Kidney (tissue), 14 donors: Measurements from ENCODE around the gene PITPNM1. TPM values are rescaled to one million over a fixed set of nuclear protein-coding genes. Genes with fewer than 3 reads are reported as not detected.

Source experiments
- DNase-seq, 5 donors: peaks; one replicate each; pipeline ENCODE4 v3.0.0-alpha.2; 2013 to 2020
- FAIRE-seq: peaks from 2 replicates; lab custom pipeline; 2012; peaks lifted over from hg19 to GRCh38; lab: Jason Lieb, UNC
- H3K27ac ChIP-seq, 2 donors: one replicate each; pipeline ENCODE4 v1.7.0; 2013; ENCODE audit warnings: low read depth in 2 of 2, low read length in 2 of 2, inconsistent platforms in 1 of 2
- H3K27me3 ChIP-seq: one replicate; pipeline ENCODE4 v1.7.1; 2013; ENCODE audit warnings: low read length, inconsistent platforms; ENCODE audit not compliant: control insufficient read depth, insufficient read depth
- H3K36me3 ChIP-seq, 3 donors: one replicate each; pipeline versions ENCODE4 v1.7.0 to v1.7.1; 2013; ENCODE audit warnings: low read length in 3 of 3, control low read depth in 1 of 3, inconsistent platforms in 1 of 3; ENCODE audit not compliant: insufficient read depth in 3 of 3, control insufficient read depth in 2 of 3
- H3K4me1 ChIP-seq, 3 donors: one replicate each; pipeline versions ENCODE4 v1.7.0 to v1.7.1; 2013; ENCODE audit warnings: low read length in 3 of 3, inconsistent platforms in 1 of 3, low read depth in 1 of 3; ENCODE audit not compliant: control insufficient read depth in 2 of 3, insufficient read depth in 2 of 3
- H3K4me3 ChIP-seq, 3 donors: one replicate each; pipeline versions ENCODE4 v1.7.0 to v1.8.1; 2013; ENCODE audit warnings: low read length in 3 of 3, control low read depth in 1 of 3, inconsistent platforms in 1 of 3
- H3K9ac ChIP-seq, 3 donors: one replicate each; pipeline versions ENCODE4 v1.7.0 to v1.7.1; 2013; ENCODE audit warnings: low read length in 3 of 3, control low read depth in 1 of 3, inconsistent platforms in 1 of 3
- H3K9me3 ChIP-seq, 3 donors: one replicate each; pipeline versions ENCODE4 v1.7.0 to v1.7.1; 2013; ENCODE audit warnings: low read length in 3 of 3, control low read depth in 1 of 3, inconsistent platforms in 1 of 3; ENCODE audit not compliant: control insufficient read depth in 2 of 3, insufficient read depth in 1 of 3
- CTCF ChIP-seq: IDR thresholded peaks from 3 replicates; pipeline ENCODE4 v1.5.1; 2012; ENCODE audit warnings: mild to moderate bottlenecking, moderate library complexity, borderline replicate concordance; ENCODE audit not compliant: insufficient read depth; ENCODE audit errors: extremely low read depth
- intact Hi-C: fragments of 100-400 bp; cut with DNase I; formaldehyde crosslinking; loops from one replicate; pipeline ENCODE4 v1.11.1; 2022
- microRNA-seq: library from miRNA; unstranded; fragments of <30 nt; microRNA quantifications from one replicate; pipeline ENCODE4 v1.2.0, GENCODE V29; 2020
- polyA plus RNA-seq: library from polyadenylated mRNA; stranded (reverse); fragments of 350-450 nt; fragmentation: Illumina TruSeq; extraction: RNeasy Lipid Tissue Mini Kit (QIAGEN cat#74804); gene quantifications from one replicate; pipeline ENCODE4 v1.2.3, GENCODE V29; 2014; ENCODE audit warnings: low read depth, low replicate concordance; ENCODE audit not compliant: insufficient read depth
- total RNA-seq: library from RNA; stranded (reverse); fragmentation: NEBNext Ultra II Directional; extraction: Animal tissue kit (Norgen Biotek cat#: 25700); gene quantifications from one replicate; pipeline ENCODE4 v1.2.1, GENCODE V29; 2021
- donor health status: control.
- donor health status: control.
- donor health status: control.
- donor health status: control.
- donor health status: control.
- donor health status: DM: yes; HTN: yes; CAD: no.
- donor health status: Normal renal cell carcinoma (clear cell type).

The PITPNM1 gene
- total and polyA plus RNA-seq, 2 donors from 2014 or later, result 19.3 to 74.7 TPM

GRCh38 chr11:67448220-67448609 is 56.9 kb downstream of the PITPNM1 start:
- Histone ChIP-seq H3K27ac (no peak overlapping the region), H3K27me3 (no peaks in the 10 kb centered on the region), H3K9me3 (no peaks in the 10 kb centered on the region), H3K36me3 (no peaks in the 10 kb centered on the region), H3K9ac (no peak overlapping the region), H3K4me3 (no peak overlapping the region), H3K4me1 (peaks cover 0 to 4% (median 3%) of the 10 kb centered on the region in 3 donors)
- FAIRE-seq, result no peak
- no peak for TF ChIP-seq CTCF
- intact Hi-C loops, result no loop called here
- peak in 1 of 5 donors; percentile 48 for DNase-seq

DNA sequence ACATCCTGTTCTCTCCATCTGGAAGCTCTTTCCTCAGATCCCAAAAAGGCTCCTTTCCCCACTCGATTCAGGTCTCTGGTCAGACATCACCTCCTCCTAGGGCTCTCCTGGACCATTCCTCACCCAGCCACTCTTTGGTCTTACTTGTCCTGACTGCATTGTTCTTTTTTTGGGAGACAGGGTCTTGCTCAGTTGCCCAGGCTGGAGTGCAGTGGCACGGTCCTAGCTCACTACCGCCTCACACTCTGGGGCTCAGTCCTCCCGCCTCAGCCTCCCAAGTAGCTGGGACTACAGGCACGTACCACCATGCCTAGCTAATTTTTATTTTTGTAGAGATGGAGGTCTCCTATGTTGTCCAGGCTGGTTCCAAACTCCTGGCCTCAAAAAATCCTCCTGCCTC is 59.6 kb downstream of the PITPNM1 start:
- no peaks in the 10 kb centered on the region for H3K36me3 ChIP-seq
- H3K9me3 ChIP-seq, result no peaks in the 10 kb centered on the region
- DNase-seq (peak in 1 of 5 donors; percentile 41), FAIRE-seq (no peak)
- peaks cover 0 to 12% (median 3%) of the 10 kb centered on the region in 3 donors for H3K4me1 ChIP-seq
- no peak overlapping the region for H3K4me3 ChIP-seq
- intact Hi-C loops, result no loop called here
- no peak for TF ChIP-seq CTCF
- H3K27ac ChIP-seq, result no peak overlapping the region
- no peak overlapping the region for H3K9ac ChIP-seq
- no peaks in the 10 kb centered on the region for H3K27me3 ChIP-seq

GRCh38 chr11:67442504-67443404 is 62.4 kb downstream of the PITPNM1 start:
- peak overlapping the region; percentile 51 to 79 (median 67) for H3K4me3 ChIP-seq
- intact Hi-C loops, result no loop called here
- H3K9ac ChIP-seq, result peak overlapping the region in 2 of 3 donors; percentile 73 to 89
- no peaks in the 10 kb centered on the region for H3K27me3 ChIP-seq
- no peaks in the 10 kb centered on the region for H3K9me3 ChIP-seq
- peaks cover 0 to 16% (median 0%) of the 10 kb centered on the region in 3 donors for H3K4me1 ChIP-seq
- DNase-seq (no peak), FAIRE-seq (no peak)
- TF ChIP-seq CTCF, result no peak
- H3K36me3 ChIP-seq, result peaks cover 0 to 2% (median 0%) of the 10 kb centered on the region in 3 donors
- H3K27ac ChIP-seq, result peak overlapping the region; percentile 76 to 84

Small RNA genes lying within 50 kb of the gene (microRNA-seq; reads per million reads assigned to microRNA genes)
- gene MIR6752, result not detected

Other genes with a start within 250 kb of the PITPNM1 start
- 80.8 TPM for gene GRK2, start 238.9 kb downstream of the PITPNM1 start, total RNA-seq
- 28.2 TPM for gene GRK2, start 238.9 kb downstream of the PITPNM1 start, polyA plus RNA-seq
- gene ANKRD13D, start 216.1 kb downstream of the PITPNM1 start, total RNA-seq, result 68.3 TPM
- 21.9 TPM for gene ANKRD13D, start 216.1 kb downstream of the PITPNM1 start, polyA plus RNA-seq
- gene SSH3, start 201.8 kb downstream of the PITPNM1 start, total RNA-seq, result 68.9 TPM
- 25.0 TPM for gene SSH3, start 201.8 kb downstream of the PITPNM1 start, polyA plus RNA-seq
- gene POLD4, start 151.8 kb downstream of the PITPNM1 start, total RNA-seq, result 54.4 TPM
- gene POLD4, start 151.8 kb downstream of the PITPNM1 start, polyA plus RNA-seq, result 174 TPM
- gene CLCF1, start 131.8 kb downstream of the PITPNM1 start, total RNA-seq, result 15.8 TPM
- gene CLCF1, start 131.8 kb downstream of the PITPNM1 start, polyA plus RNA-seq, result 5.7 TPM
- 17.8 TPM for gene RAD9A, start 113.4 kb downstream of the PITPNM1 start, total RNA-seq
- 16.4 TPM for gene RAD9A, start 113.4 kb downstream of the PITPNM1 start, polyA plus RNA-seq
- 155 TPM for gene PPP1CA, start 103.5 kb downstream of the PITPNM1 start, total RNA-seq
- 210 TPM for gene PPP1CA, start 103.5 kb downstream of the PITPNM1 start, polyA plus RNA-seq
- gene TBC1D10C, start 101.3 kb downstream of the PITPNM1 start, total RNA-seq, result 13.9 TPM
- 1.7 TPM for gene TBC1D10C, start 101.3 kb downstream of the PITPNM1 start, polyA plus RNA-seq
- 1.7 TPM for gene CARNS1, start 89.7 kb downstream of the PITPNM1 start, total RNA-seq
- gene CARNS1, start 89.7 kb downstream of the PITPNM1 start, polyA plus RNA-seq, result 0.80 TPM
- gene RPS6KB2, start 76.9 kb downstream of the PITPNM1 start, total RNA-seq, result 41.3 TPM
- gene RPS6KB2, start 76.9 kb downstream of the PITPNM1 start, polyA plus RNA-seq, result 45.4 TPM
- 20.3 TPM for gene PTPRCAP, start 67.7 kb downstream of the PITPNM1 start, total RNA-seq
- 4.7 TPM for gene PTPRCAP, start 67.7 kb downstream of the PITPNM1 start, polyA plus RNA-seq
- 121 TPM for gene CORO1B, start 61.9 kb downstream of the PITPNM1 start, total RNA-seq
- 67.2 TPM for gene CORO1B, start 61.9 kb downstream of the PITPNM1 start, polyA plus RNA-seq
- gene GPR152, start 52.6 kb downstream of the PITPNM1 start, total RNA-seq, result not detected
- not detected for gene GPR152, start 52.6 kb downstream of the PITPNM1 start, polyA plus RNA-seq
- 3.1 TPM for gene CABP4, start 50.0 kb downstream of the PITPNM1 start, total RNA-seq
- 0.49 TPM for gene CABP4, start 50.0 kb downstream of the PITPNM1 start, polyA plus RNA-seq
- gene TMEM134, start 36.1 kb downstream of the PITPNM1 start, total RNA-seq, result 65.5 TPM
- 127 TPM for gene TMEM134, start 36.1 kb downstream of the PITPNM1 start, polyA plus RNA-seq
- 61.5 TPM for gene AIP, start 22.3 kb downstream of the PITPNM1 start, total RNA-seq
- 135 TPM for gene AIP, start 22.3 kb downstream of the PITPNM1 start, polyA plus RNA-seq
- 98.4 TPM for gene CDK2AP2, start 2.8 kb upstream of the PITPNM1 start, total RNA-seq
- gene CDK2AP2, start 2.8 kb upstream of the PITPNM1 start, polyA plus RNA-seq, result 188 TPM
- not detected for gene CABP2, start 18.1 kb upstream of the PITPNM1 start, total RNA-seq
- not detected for gene CABP2, start 18.1 kb upstream of the PITPNM1 start, polyA plus RNA-seq
- gene GSTP1, start 78.4 kb upstream of the PITPNM1 start, total RNA-seq, result 800 TPM
- 1,687 TPM for gene GSTP1, start 78.4 kb upstream of the PITPNM1 start, polyA plus RNA-seq
- 191 TPM for gene NDUFV1, start 101.6 kb upstream of the PITPNM1 start, total RNA-seq
- 395 TPM for gene NDUFV1, start 101.6 kb upstream of the PITPNM1 start, polyA plus RNA-seq
- gene NUDT8, start 124.6 kb upstream of the PITPNM1 start, total RNA-seq, result 11.9 TPM
- 57.0 TPM for gene NUDT8, start 124.6 kb upstream of the PITPNM1 start, polyA plus RNA-seq
- not detected for gene TBX10, start 134.4 kb upstream of the PITPNM1 start, total RNA-seq
- gene TBX10, start 134.4 kb upstream of the PITPNM1 start, polyA plus RNA-seq, result not detected
- 7.7 TPM for gene ACY3, start 145.4 kb upstream of the PITPNM1 start, total RNA-seq
- 111 TPM for gene ACY3, start 145.4 kb upstream of the PITPNM1 start, polyA plus RNA-seq
- 1.6 TPM for gene ALDH3B2, start 169.3 kb upstream of the PITPNM1 start, total RNA-seq
- 2.1 TPM for gene ALDH3B2, start 169.3 kb upstream of the PITPNM1 start, polyA plus RNA-seq